H1 (cell line): ENCODE measurements around the gene SH3BGRL.

Experiments
- ASH2L ChIP-seq: fragments of 200-600, 300-600 bp; sonication (generic); IDR thresholded peaks from one replicate; pipeline ENCODE4 v1.7.1; 2017; ENCODE audit warnings: low read length
- CHD1 ChIP-seq: IDR thresholded peaks from 2 replicates; pipeline ENCODE4 v1.6.1; 2012; ENCODE audit warnings: low read depth, low read length, improper control_type of control experiment
- EP300 ChIP-seq, 2 experiments: IDR thresholded peaks; 1 replicate in 1 of 2; 2 replicates in 1 of 2; pipeline ENCODE4 v1.6.1; 2011 to 2012; ENCODE audit warnings: low read depth in 2 of 2, low read length in 2 of 2, mild to moderate bottlenecking in 2 of 2, borderline replicate concordance in 1 of 2, inconsistent platforms in 1 of 2, moderate library complexity in 1 of 2
- JUND ChIP-seq: IDR thresholded peaks from 2 replicates; pipeline ENCODE4 v1.6.1; 2011; ENCODE audit warnings: mild to moderate bottlenecking, improper control_type of control experiment, low read length
- KDM4A ChIP-seq: IDR thresholded peaks from one replicate; pipeline ENCODE4 v1.7.1; 2012; ENCODE audit warnings: low read depth, mild to moderate bottlenecking, moderate library complexity, low read length, inconsistent platforms; ENCODE audit not compliant: severe bottlenecking
- POLR2A ChIP-seq, 2 experiments: IDR thresholded peaks; 1 replicate in 1 of 2; 2 replicates in 1 of 2; pipeline ENCODE4 v1.6.1; 2011; ENCODE audit warnings: low read depth in 2 of 2, low read length in 2 of 2, mild to moderate bottlenecking in 2 of 2; ENCODE audit errors: control extremely low read depth in 1 of 2
- POLR2AphosphoS5 ChIP-seq: IDR thresholded peaks from 2 replicates; pipeline ENCODE4 v1.6.1; 2011; ENCODE audit warnings: low read depth, low read length
- RXRA ChIP-seq: IDR thresholded peaks from 2 replicates; pipeline ENCODE4 v1.6.1; 2011; ENCODE audit warnings: low read depth, mild to moderate bottlenecking, low read length, moderate library complexity; ENCODE audit not compliant: insufficient read depth
- SIN3A ChIP-seq, 2 experiments: IDR thresholded peaks in 1 of 2; conservative IDR thresholded peaks in 1 of 2; 2 replicates each; pipeline ENCODE4 v1.6.1; 2011 to 2012; ENCODE audit warnings: low read length in 2 of 2, improper control_type of control experiment in 1 of 2, low read depth in 1 of 2, mild to moderate bottlenecking in 1 of 2
- TAF1 ChIP-seq: IDR thresholded peaks from 2 replicates; pipeline ENCODE4 v1.6.1; 2011; ENCODE audit warnings: mild to moderate bottlenecking, low read depth, low read length
- YY1 ChIP-seq: IDR thresholded peaks from 2 replicates; pipeline ENCODE4 v1.6.1; 2011; ENCODE audit warnings: low read depth, mild to moderate bottlenecking, low read length
- TF ChIP-seq, protein P1 (sequence below), 3 experiments: IDR thresholded peaks; 1 replicate in 2 of 3; 2 replicates in 1 of 3; pipeline versions ENCODE4 v1.5.1 to v1.6.1; 2011; ENCODE audit warnings: low read length in 3 of 3, mild to moderate bottlenecking in 3 of 3, inconsistent platforms in 2 of 3, low read depth in 1 of 3, moderate library complexity in 1 of 3; ENCODE audit not compliant: insufficient read depth in 1 of 3; ENCODE audit errors: control extremely low read depth in 1 of 3

DNA sequence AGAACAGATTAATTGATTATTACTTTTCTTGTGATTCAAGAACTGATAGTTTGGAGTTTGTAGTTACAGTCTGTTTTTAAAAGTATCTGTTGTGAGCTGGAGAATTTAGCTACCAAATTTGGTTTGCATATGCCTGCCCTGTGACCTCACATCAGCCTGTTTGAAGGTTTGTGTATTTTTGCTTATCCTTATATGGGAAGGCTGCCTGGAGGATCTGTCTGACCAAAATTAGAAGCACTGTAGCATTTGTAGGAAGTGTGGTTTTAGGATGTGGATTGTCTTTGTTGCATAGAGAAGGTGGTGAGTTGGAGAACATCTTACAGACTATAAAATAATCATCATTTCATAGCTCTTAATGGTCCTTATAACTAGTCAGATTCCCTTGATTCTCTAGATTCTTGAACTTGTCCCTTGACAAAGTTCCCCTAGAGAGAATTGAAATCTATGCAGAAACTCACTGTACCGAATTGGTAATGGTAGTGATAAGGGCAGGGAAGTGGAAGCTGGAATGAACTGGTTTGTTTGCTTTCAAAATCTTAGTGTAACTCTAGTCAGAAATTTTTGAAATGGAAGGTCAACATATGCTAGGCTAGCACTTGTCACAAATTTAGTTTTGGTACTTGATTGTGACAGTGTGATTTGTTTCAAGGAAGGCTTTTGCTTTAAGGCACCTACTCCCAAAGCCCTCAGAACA, 57.3 kb downstream of the SH3BGRL start:
- no peak for TF ChIP-seq ASH2L
- TF ChIP-seq, protein P1, sequence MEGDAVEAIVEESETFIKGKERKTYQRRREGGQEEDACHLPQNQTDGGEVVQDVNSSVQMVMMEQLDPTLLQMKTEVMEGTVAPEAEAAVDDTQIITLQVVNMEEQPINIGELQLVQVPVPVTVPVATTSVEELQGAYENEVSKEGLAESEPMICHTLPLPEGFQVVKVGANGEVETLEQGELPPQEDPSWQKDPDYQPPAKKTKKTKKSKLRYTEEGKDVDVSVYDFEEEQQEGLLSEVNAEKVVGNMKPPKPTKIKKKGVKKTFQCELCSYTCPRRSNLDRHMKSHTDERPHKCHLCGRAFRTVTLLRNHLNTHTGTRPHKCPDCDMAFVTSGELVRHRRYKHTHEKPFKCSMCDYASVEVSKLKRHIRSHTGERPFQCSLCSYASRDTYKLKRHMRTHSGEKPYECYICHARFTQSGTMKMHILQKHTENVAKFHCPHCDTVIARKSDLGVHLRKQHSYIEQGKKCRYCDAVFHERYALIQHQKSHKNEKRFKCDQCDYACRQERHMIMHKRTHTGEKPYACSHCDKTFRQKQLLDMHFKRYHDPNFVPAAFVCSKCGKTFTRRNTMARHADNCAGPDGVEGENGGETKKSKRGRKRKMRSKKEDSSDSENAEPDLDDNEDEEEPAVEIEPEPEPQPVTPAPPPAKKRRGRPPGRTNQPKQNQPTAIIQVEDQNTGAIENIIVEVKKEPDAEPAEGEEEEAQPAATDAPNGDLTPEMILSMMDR (IDR thresholded peaks at IDR 0.05; ENCODE audit: control extremely low read depth in 1 of 3, insufficient read depth in 1 of 3, low read depth in 1 of 3, low read length in 3 of 3): no peak
- no peak for TF ChIP-seq SIN3A (conservative IDR thresholded peaks at IDR 0.05 in 1 of 2, IDR thresholded peaks at IDR 0.05 in 1 of 2; ENCODE audit: low read depth in 1 of 2, low read length in 2 of 2)
- no peak for TF ChIP-seq POLR2A (IDR thresholded peaks at IDR 0.05; ENCODE audit: control extremely low read depth in 1 of 2, low read depth in 2 of 2, low read length in 2 of 2)
- TF ChIP-seq POLR2AphosphoS5: no peak
- TF ChIP-seq TAF1: no peak
- TF ChIP-seq YY1: no peak
- TF ChIP-seq JUND: no peak
- TF ChIP-seq KDM4A: no peak
- TF ChIP-seq EP300 (IDR thresholded peaks at IDR 0.05; ENCODE audit: borderline replicate concordance in 1 of 2, low read depth in 2 of 2, low read length in 2 of 2): no peak
- TF ChIP-seq CHD1: no peak
- TF ChIP-seq RXRA: no peak
